Measurements from ENCODE around the gene TBC1D3. TPM values are rescaled to one million over a fixed set of nuclear protein-coding genes. Genes with fewer than 3 reads are reported as not detected.
"Not testable (repeated sequence)": the region's sequence is repeated elsewhere in the genome, so short reads cannot be mapped to it uniquely, and the experiment has no call there.

The TBC1D3 gene
- polyA plus RNA-seq, result not detected

GRCh38 chr17:38192455-38192854 is at the start of gene TBC1D3:
Gene TBC1D3, minus strand, starts transcription at chr17:38192555. Its CDS starts 1,526 bp downstream, at chr17:38191029.
- not testable (repeated sequence) for H3K36me3 Mint-ChIP-seq, H3K27ac Mint-ChIP-seq, H3K4me1 Mint-ChIP-seq, H3K4me3 Mint-ChIP-seq, H3K27me3 Mint-ChIP-seq, H3K9me3 Mint-ChIP-seq

- H3K36me3 Mint-ChIP-seq, H3K27ac Mint-ChIP-seq, H3K4me3 Mint-ChIP-seq, H3K4me1 Mint-ChIP-seq, H3K9me3 Mint-ChIP-seq, H3K27me3 Mint-ChIP-seq: not testable (repeated sequence)
These were observed 40.4 kb upstream of the TBC1D3 start for GRCh38 chr17:38232790-38233189.

- H3K4me1 Mint-ChIP-seq, H3K9me3 Mint-ChIP-seq, H3K4me3 Mint-ChIP-seq, H3K27ac Mint-ChIP-seq, H3K27me3 Mint-ChIP-seq, H3K36me3 Mint-ChIP-seq: not testable (repeated sequence)
These were observed 33.6 kb upstream of the TBC1D3 start for GRCh38 chr17:38225844-38226495.

- H3K4me1 Mint-ChIP-seq, H3K9me3 Mint-ChIP-seq, H3K27me3 Mint-ChIP-seq, H3K4me3 Mint-ChIP-seq, H3K27ac Mint-ChIP-seq, H3K36me3 Mint-ChIP-seq: not testable (repeated sequence)
These were observed 28.5 kb upstream of the TBC1D3 start for GRCh38 chr17:38220867-38221266.

GRCh38 chr17:38200271-38200670 is 7.9 kb upstream of the TBC1D3 start:
- not testable (repeated sequence) for H3K27ac Mint-ChIP-seq, H3K9me3 Mint-ChIP-seq, H3K36me3 Mint-ChIP-seq, H3K4me3 Mint-ChIP-seq, H3K4me1 Mint-ChIP-seq, H3K27me3 Mint-ChIP-seq

- H3K9me3 Mint-ChIP-seq, result not testable (repeated sequence)
These were observed 57.5 kb downstream of the TBC1D3 start for GRCh38 chr17:38134860-38135259.

More at GRCh38 chr17:38134860-38135259, 57.5 kb downstream of the TBC1D3 start:
- H3K4me1 Mint-ChIP-seq, H3K4me3 Mint-ChIP-seq, H3K36me3 Mint-ChIP-seq, H3K27me3 Mint-ChIP-seq, H3K27ac Mint-ChIP-seq: not testable (repeated sequence)

Other genes with a start within 250 kb of the TBC1D3 start
- gene TBC1D3L, start 203.5 kb downstream of the TBC1D3 start, polyA plus RNA-seq, result 3.1 TPM
- not detected for gene TBC1D3D, start 188.6 kb downstream of the TBC1D3 start, polyA plus RNA-seq
- gene TBC1D3C, start 123.9 kb downstream of the TBC1D3 start, polyA plus RNA-seq, result not detected
- not detected for gene TBC1D3E, start 64.6 kb downstream of the TBC1D3 start, polyA plus RNA-seq
- gene MRPL45, start 104.6 kb upstream of the TBC1D3 start, polyA plus RNA-seq, result 23.5 TPM
- not detected for gene GPR179, start 151.4 kb upstream of the TBC1D3 start, polyA plus RNA-seq
- 0.74 TPM for gene SOCS7, start 159.3 kb upstream of the TBC1D3 start, polyA plus RNA-seq
- not detected for gene ARHGAP23, start 235.9 kb upstream of the TBC1D3 start, polyA plus RNA-seq

Data from IgD-negative memory B cell (primary cell).